ENCODE data around the gene GATAD1. TPM values are rescaled to one million over a fixed set of nuclear protein-coding genes. Genes with fewer than 3 reads are reported as not detected.

The GATAD1 gene
- total and polyA plus RNA-seq, 2 of the 4 experiments (the other 2 are of a cell fraction), result 9.3 to 15.2 TPM

GRCh38 chr7:92448205-92448747 is 994 bp downstream of the GATAD1 start:
- H2AFZ ChIP-seq (replicated peaks; ENCODE audit: low read length, poor library complexity), result peak overlapping the region; percentile 97
- H3K14ac ChIP-seq (replicated peaks; ENCODE audit: low read depth, low read length), result peak overlapping the region; percentile 83; the same call in 1 of the 2 replicates
- peak overlapping the region; percentile 44 for H3K27ac ChIP-seq (ENCODE audit: insufficient read depth, low read length)
- WGBS, 2 experiments (ENCODE audit: extremely low coverage in 2 of 2, insufficient read length in 1 of 2), result 0% methylated on average over 4 of the region's 11 CpGs; no CpG with 5 or more reads in 1 of the 2 experiments
- H3K4me2 ChIP-seq (ENCODE audit: low read depth, low read length), result peak overlapping the region; percentile 86
- H2BK5ac ChIP-seq (ENCODE audit: low read depth, low read length, poor library complexity, severe bottlenecking), result peak overlapping the region; percentile 25
- ChIA-PET POLR2A (ENCODE audit: unreplicated experiment) (interaction anchor here (0.8 kb wide), 1 partner anchor 1066 kb away, joined by 3 read pairs; no protein-coding TSS in a partner anchor), CTCF (interaction anchor here (1.8 to 2.4 kb wide), 4 partner anchors 13 to 271 kb away, joined by 5 to 19 read pairs (median 10); no protein-coding TSS in a partner anchor)
- intact Hi-C loops (cut with micrococcal nuclease) (loop anchor here (5.0 kb wide), 5 partner anchors 206 to 1361 kb away; partner anchors contain the start of gene AKAP9), in situ Hi-C loops (cut with MboI; ENCODE audit: low sequenced_read_pairs) (no loop called here), dilution Hi-C loops (cut with HindIII; ENCODE audit: low sequenced_read_pairs, unreplicated experiment) (no loop called here)
- DNase-seq (peak; percentile 46), ATAC-seq (ENCODE audit: low read depth) (peak; percentile 30)
- no peak overlapping the region for H3K18ac ChIP-seq (ENCODE audit: low read depth, low read length)
- H3K56ac ChIP-seq (ENCODE audit: extremely low read depth, insufficient read depth, low read length), result peak overlapping the region; percentile 13
- TF ChIP-seq NFE2L2 (IDR thresholded peaks at IDR 0.05; ENCODE audit: low read depth, low read length) (no peak), CTCF (conservative IDR thresholded peaks at IDR 0.05; ENCODE audit: low read depth, low read length) (peak; percentile 54), MAFK (IDR thresholded peaks at IDR 0.05; ENCODE audit: low read depth, low read length) (no peak), USF2 (IDR thresholded peaks at IDR 0.05; ENCODE audit: low read depth, low read length) (no peak)
- peak overlapping the region; percentile 78 for H3K9ac ChIP-seq (ENCODE audit: low read depth, low read length)
- H4K8ac ChIP-seq (ENCODE audit: low read depth in 2 of 2, low read length in 2 of 2), result peak overlapping the region; percentile 39 to 68; a peak in 2 of 4 replicates
- H2AK9ac ChIP-seq (replicated peaks; ENCODE audit: low read depth, low read length, poor library complexity), result peak overlapping the region; percentile 91
- H2BK15ac ChIP-seq (ENCODE audit: low read depth, low read length), result no peak overlapping the region
- no peaks in the 10 kb centered on the region for H3K9me1 ChIP-seq (ENCODE audit: insufficient read depth, low read length)
- H3K36me3 ChIP-seq (ENCODE audit: control insufficient read depth, insufficient read depth, low read length), result peaks cover 12% of the 10 kb centered on the region
- H2AK5ac ChIP-seq (ENCODE audit: low read depth, low read length), result no peak overlapping the region
- H3K23ac ChIP-seq (ENCODE audit: low read depth, low read length), result peak overlapping the region; percentile 48; the same call in 1 of the 2 replicates
- H3K79me1 ChIP-seq (ENCODE audit: low read depth in 1 of 2, low read length in 2 of 2), result peaks cover 22 to 34% of the 10 kb centered on the region in 2 experiments
- no peaks in the 10 kb centered on the region for H4K20me1 ChIP-seq (ENCODE audit: insufficient read depth, low read length)
- H3K4me1 ChIP-seq (ENCODE audit: control insufficient read depth, insufficient read depth, low read length), result 0 out of 2 replicates have a peak, but pooled peaks cover 2% of the 10 kb centered on the region
- H4K5ac ChIP-seq (ENCODE audit: low read depth, low read length), result no peak overlapping the region
- BruUV-seq (replicated peaks), result no TSS peak
- H3K4ac ChIP-seq (ENCODE audit: low read depth, low read length), result peak overlapping the region; percentile 72
- no peak overlapping the region for H2BK20ac ChIP-seq (ENCODE audit: low read depth, low read length)
- H4K91ac ChIP-seq (ENCODE audit: insufficient read depth, low read depth, low read length), result no peak overlapping the region
- H2BK120ac ChIP-seq (ENCODE audit: low read depth, low read length), result no peak overlapping the region
- peak overlapping the region; percentile 94 for H3K4me3 ChIP-seq (ENCODE audit: insufficient read depth, low read depth, low read length)
- H3K27me3 ChIP-seq (ENCODE audit: control insufficient read depth, insufficient read depth, low read length), result no peaks in the 10 kb centered on the region
- H3K9me3 ChIP-seq (ENCODE audit: control insufficient read depth, insufficient read depth, low read length), result no peaks in the 10 kb centered on the region
